Activated CD8-positive, alpha-beta T cell treated with anti-CD3 and anti-CD28 coated beads, Interleukin-2, amount 10 ng/mL, durations not matched to agents 7 days and 5 days (primary cell): ENCODE measurements around the gene FOXL3. TPM values are rescaled to one million over a fixed set of nuclear protein-coding genes. Genes with fewer than 3 reads are reported as not detected.

Experiments
- ATAC-seq: fragments of 150-1000 bp; cut with Tn5 transposase; one replicate; pipeline ENCODE4 v1.10.0; 2021; ENCODE audit warnings: moderate library complexity
- CTCF ChIA-PET: fragments of 350-600 bp; sonication (Branson Sonifier 250); formaldehyde crosslinking; loops from one replicate; lab custom pipeline; 2021; ENCODE audit warnings: antibody characterized with exemption; lab: Charles Lee
- POLR2A ChIA-PET: fragments of 350-600 bp; sonication (Branson Sonifier 250); formaldehyde crosslinking; loops from one replicate; lab custom pipeline; 2021; ENCODE audit warnings: antibody characterized with exemption; lab: Charles Lee
- DNase-seq: peaks from one replicate; pipeline ENCODE4 v3.0.0-alpha.2; 2020
- H3K27ac Mint-ChIP-seq: one replicate; pipeline ENCODE4 v1.8.0; 2021; ENCODE audit warnings: mild to moderate bottlenecking, mixed read lengths
- H3K27me3 Mint-ChIP-seq: one replicate; pipeline ENCODE4 v1.8.0; 2021; ENCODE audit warnings: low read depth, mixed read lengths
- H3K36me3 Mint-ChIP-seq: one replicate; pipeline ENCODE4 v1.8.0; 2021; ENCODE audit warnings: low read depth, mixed read lengths
- H3K4me1 Mint-ChIP-seq: one replicate; pipeline ENCODE4 v1.8.0; 2021; ENCODE audit warnings: low read depth, mixed read lengths
- H3K4me3 Mint-ChIP-seq: one replicate; pipeline ENCODE4 v1.8.0; 2021; ENCODE audit warnings: mild to moderate bottlenecking, mixed read lengths
- H3K9me3 Mint-ChIP-seq: one replicate; pipeline ENCODE4 v1.8.0; 2022; ENCODE audit warnings: mixed read lengths; ENCODE audit not compliant: insufficient read depth
- total RNA-seq, 2 experiments: library from RNA; stranded (reverse); gene quantifications; one replicate each; pipeline ENCODE4 v1.2.3, GENCODE V29; 2021

The FOXL3 gene
- total RNA-seq, 2 experiments from 2014 or later, result not detected

- Mint-ChIP-seq H3K4me3 (no peak overlapping the region), H3K4me1 (no peaks in the 10 kb centered on the region), H3K36me3 (no peaks in the 10 kb centered on the region), H3K27ac (no peak overlapping the region), H3K27me3 (no peaks in the 10 kb centered on the region), H3K9me3 (no peaks in the 10 kb centered on the region)
- ChIA-PET CTCF (no interaction called here), POLR2A (no interaction called here)
- ATAC-seq (no peak), DNase-seq (no peak)
Measured at GRCh38 chr7:249989-250388, 40.0 kb upstream of the FOXL3 start.

DNA sequence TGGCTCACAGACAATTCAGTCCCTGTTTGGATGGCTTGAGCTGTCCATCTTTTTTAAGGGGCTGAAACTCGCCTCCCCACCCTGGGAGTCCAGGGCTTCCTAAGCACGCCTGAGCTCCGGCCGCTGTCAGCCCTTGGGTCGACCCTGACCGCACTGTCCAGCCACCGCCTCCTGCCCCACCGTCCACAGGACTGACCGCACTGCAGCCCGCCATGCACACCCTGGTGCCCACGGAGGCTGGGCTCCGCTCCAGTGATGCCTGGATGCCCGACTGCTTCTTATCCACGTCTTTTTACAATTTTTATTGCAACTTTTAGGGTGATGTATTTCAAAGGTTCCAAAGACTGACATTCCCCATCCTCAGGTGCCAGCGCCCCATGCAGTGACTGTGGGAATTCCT, 39.4 kb upstream of the FOXL3 start:
- ChIA-PET POLR2A (no interaction called here), CTCF (no interaction called here)
- Mint-ChIP-seq H3K4me1 (no peaks in the 10 kb centered on the region), H3K9me3 (no peaks in the 10 kb centered on the region), H3K4me3 (no peak overlapping the region), H3K27me3 (no peaks in the 10 kb centered on the region), H3K27ac (no peak overlapping the region), H3K36me3 (no peaks in the 10 kb centered on the region)
- DNase-seq, result no peak
- ATAC-seq, result no peak

- POLR2A ChIA-PET, result no interaction called here
- Mint-ChIP-seq H3K27me3 (no peaks in the 10 kb centered on the region), H3K27ac (no peak overlapping the region), H3K36me3 (no peaks in the 10 kb centered on the region), H3K4me3 (no peak overlapping the region), H3K4me1 (no peaks in the 10 kb centered on the region), H3K9me3 (no peaks in the 10 kb centered on the region)
- CTCF ChIA-PET, result no interaction called here
- DNase-seq (no peak), ATAC-seq (no peak)
Measured at GRCh38 chr7:251005-251404, 39.0 kb upstream of the FOXL3 start.

GRCh38 chr7:251446-252175, 38.4 kb upstream of the FOXL3 start:
- H3K27me3 Mint-ChIP-seq, result no peaks in the 10 kb centered on the region
- CTCF ChIA-PET, result no interaction called here
- no peaks in the 10 kb centered on the region for H3K9me3 Mint-ChIP-seq
- no peak overlapping the region for H3K4me3 Mint-ChIP-seq
- POLR2A ChIA-PET, result no interaction called here
- DNase-seq, result no peak
- H3K4me1 Mint-ChIP-seq, result no peaks in the 10 kb centered on the region
- H3K27ac Mint-ChIP-seq, result no peak overlapping the region
- ATAC-seq, result no peak
- H3K36me3 Mint-ChIP-seq, result no peaks in the 10 kb centered on the region

- Mint-ChIP-seq H3K4me1 (no peaks in the 10 kb centered on the region), H3K27me3 (no peaks in the 10 kb centered on the region), H3K9me3 (no peaks in the 10 kb centered on the region), H3K27ac (no peak overlapping the region), H3K36me3 (no peaks in the 10 kb centered on the region), H3K4me3 (no peak overlapping the region)
- ATAC-seq, result no peak
- CTCF ChIA-PET, result no interaction called here
- DNase-seq, result no peak
- POLR2A ChIA-PET, result no interaction called here
Measured at GRCh38 chr7:252216-252965, 37.6 kb upstream of the FOXL3 start.

DNA sequence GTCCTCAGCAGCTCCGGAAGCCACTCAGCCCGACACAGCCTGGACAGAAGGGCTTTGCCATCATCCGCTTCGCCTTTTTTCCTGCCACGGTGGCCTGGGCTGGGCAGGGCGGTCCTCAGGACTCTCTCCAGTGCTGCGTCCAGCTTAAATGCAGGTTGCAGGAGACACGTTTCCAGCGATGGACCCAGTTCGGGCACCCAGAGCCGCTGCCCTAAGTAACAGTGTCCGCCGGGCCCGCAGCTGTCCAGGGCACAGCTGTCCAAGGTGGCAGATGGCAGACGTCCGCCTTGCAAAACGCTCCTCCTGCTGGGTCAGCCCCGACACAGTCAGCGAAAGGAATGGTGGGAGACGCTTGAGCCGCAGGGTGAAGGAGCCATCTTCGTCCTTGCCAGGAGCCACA, 37.0 kb upstream of the FOXL3 start:
- CTCF ChIA-PET, result no interaction called here

DNA sequence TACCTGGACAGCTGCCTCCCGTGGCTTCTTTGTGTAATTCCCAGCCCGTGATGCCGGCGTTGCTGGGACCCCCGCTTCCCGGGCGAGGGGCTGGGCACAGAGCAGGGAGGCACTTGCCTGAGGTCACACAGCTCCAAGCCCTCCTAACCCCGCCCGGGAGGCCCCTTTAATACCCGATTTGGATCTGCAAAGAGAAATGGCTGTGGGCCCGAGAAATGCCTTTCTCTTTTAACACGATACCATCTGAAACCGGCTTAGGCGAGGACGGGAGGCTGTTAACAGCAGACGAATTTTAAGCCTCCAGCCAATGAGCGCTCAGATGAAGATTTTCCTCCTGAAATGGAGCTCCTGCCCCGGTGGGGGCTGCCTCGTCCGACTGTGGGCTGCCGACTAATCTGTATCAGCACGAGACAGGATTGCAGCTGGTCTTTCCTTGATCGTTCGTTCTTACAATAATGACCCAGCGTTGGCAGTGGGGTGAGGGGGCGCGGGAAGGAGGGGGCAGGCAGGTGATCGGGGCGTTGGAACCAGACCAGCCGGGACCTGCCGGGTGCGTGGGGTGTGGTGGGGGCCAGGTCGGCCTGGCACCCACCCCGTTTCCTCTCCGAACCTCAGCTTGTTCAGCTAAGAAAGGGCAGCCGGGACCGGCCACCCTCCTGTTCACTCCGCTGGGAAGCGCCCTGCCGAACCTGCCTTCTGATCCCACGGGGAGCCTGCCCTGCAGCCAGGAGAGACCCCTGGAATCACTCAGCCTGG, 36.2 kb upstream of the FOXL3 start:
- Mint-ChIP-seq H3K9me3 (no peaks in the 10 kb centered on the region), H3K4me1 (no peaks in the 10 kb centered on the region), H3K4me3 (no peak overlapping the region), H3K36me3 (no peaks in the 10 kb centered on the region), H3K27me3 (no peaks in the 10 kb centered on the region), H3K27ac (no peak overlapping the region)
- no peak for ATAC-seq
- POLR2A ChIA-PET, result no interaction called here
- CTCF ChIA-PET, result no interaction called here
- DNase-seq, result no peak

More for the DNA sequence above, 37.0 kb upstream of the FOXL3 start:
- no peak for ATAC-seq
- Mint-ChIP-seq H3K9me3 (no peaks in the 10 kb centered on the region), H3K27ac (no peak overlapping the region), H3K27me3 (no peaks in the 10 kb centered on the region), H3K36me3 (no peaks in the 10 kb centered on the region), H3K4me3 (no peak overlapping the region), H3K4me1 (no peaks in the 10 kb centered on the region)
- DNase-seq, result no peak
- POLR2A ChIA-PET, result no interaction called here

- ChIA-PET CTCF (no interaction called here), POLR2A (no interaction called here)
- Mint-ChIP-seq H3K27me3 (no peaks in the 10 kb centered on the region), H3K4me1 (no peaks in the 10 kb centered on the region), H3K27ac (no peak overlapping the region), H3K4me3 (no peak overlapping the region), H3K36me3 (no peaks in the 10 kb centered on the region), H3K9me3 (no peaks in the 10 kb centered on the region)
- no peak for DNase-seq
- no peak for ATAC-seq
Measured at GRCh38 chr7:254337-255037, 35.5 kb upstream of the FOXL3 start.

DNA sequence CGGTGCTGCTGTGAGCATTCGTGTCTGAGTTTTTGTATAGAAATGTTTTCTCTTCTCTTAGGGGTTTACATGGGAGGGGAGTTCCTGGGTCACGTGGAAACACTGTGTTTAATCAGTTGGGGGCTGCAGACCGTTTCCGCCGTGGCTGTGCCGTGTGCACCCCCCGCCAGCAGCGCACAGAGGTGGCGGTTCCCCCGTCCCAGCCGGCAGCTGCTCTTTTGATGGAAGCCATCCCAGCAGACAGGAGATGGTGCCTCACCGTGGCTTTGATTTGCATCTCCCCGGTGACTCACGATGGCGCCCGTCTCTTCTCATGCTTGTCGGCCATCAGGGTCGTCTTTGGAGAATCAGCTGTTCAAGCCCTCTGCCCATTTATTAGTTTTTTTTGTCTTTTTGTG, 34.9 kb upstream of the FOXL3 start:
- Mint-ChIP-seq H3K9me3 (no peaks in the 10 kb centered on the region), H3K4me1 (no peaks in the 10 kb centered on the region), H3K27ac (no peak overlapping the region)

DNA sequence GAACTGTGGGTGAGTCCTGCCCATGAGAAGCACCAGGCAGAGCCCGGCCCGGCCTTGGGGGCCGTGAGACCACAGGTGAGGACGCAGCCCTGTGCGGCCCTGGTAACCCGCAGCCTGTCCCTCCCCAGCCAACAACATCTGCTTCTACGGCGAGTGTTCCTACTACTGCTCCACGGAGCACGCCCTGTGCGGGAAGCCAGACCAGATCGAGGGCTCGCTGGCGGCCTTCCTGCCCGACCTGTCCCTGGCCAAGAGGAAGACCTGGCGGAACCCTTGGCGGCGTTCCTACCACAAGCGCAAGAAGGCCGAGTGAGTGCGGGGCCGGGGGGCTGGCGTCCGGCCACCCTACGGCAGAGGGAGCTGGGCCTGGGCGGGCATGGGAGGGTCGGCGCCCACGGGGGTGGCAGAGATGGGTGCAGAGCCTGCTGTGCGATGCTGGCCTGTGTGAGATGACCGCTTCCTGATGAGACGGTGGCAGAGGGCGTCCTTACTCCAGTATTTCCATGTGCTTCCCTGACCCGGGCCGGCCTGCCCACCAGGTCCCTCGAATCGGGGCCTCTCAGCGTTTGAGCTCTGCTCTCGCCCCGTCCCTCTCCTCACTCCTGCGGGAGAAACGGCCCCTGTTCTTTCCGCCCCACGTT, 34.1 kb upstream of the FOXL3 start:
- no peaks in the 10 kb centered on the region for H3K4me1 Mint-ChIP-seq
- ChIA-PET CTCF (no interaction called here), POLR2A (no interaction called here)
- H3K27ac Mint-ChIP-seq, result no peak overlapping the region
- no peak for ATAC-seq
- no peak for DNase-seq
- H3K4me3 Mint-ChIP-seq, result no peak overlapping the region
- no peaks in the 10 kb centered on the region for H3K9me3 Mint-ChIP-seq
- no peaks in the 10 kb centered on the region for H3K27me3 Mint-ChIP-seq
- H3K36me3 Mint-ChIP-seq, result no peaks in the 10 kb centered on the region

More for the DNA sequence above, 34.9 kb upstream of the FOXL3 start:
- Mint-ChIP-seq H3K27me3 (no peaks in the 10 kb centered on the region), H3K36me3 (no peaks in the 10 kb centered on the region), H3K4me3 (no peak overlapping the region)
- POLR2A ChIA-PET, result no interaction called here
- CTCF ChIA-PET, result no interaction called here
- no peak for ATAC-seq
- DNase-seq, result no peak

GRCh38 chr7:256461-256940, 33.5 kb upstream of the FOXL3 start:
- ChIA-PET POLR2A (no interaction called here), CTCF (no interaction called here)
- H3K4me1 Mint-ChIP-seq, result no peaks in the 10 kb centered on the region
- no peaks in the 10 kb centered on the region for H3K36me3 Mint-ChIP-seq
- ATAC-seq (no peak), DNase-seq (no peak)
- no peaks in the 10 kb centered on the region for H3K27me3 Mint-ChIP-seq
- no peaks in the 10 kb centered on the region for H3K9me3 Mint-ChIP-seq
- no peak overlapping the region for H3K27ac Mint-ChIP-seq
- H3K4me3 Mint-ChIP-seq, result no peak overlapping the region
